HepG2 (cell line): ENCODE results near the gene ZBTB32. TPM values are rescaled to one million over a fixed set of nuclear protein-coding genes. Genes with fewer than 3 reads are reported as not detected.

Experiments
- ATF5 ChIP-seq: sonication (generic); formaldehyde crosslinking; IDR thresholded peaks from 2 replicates; pipeline ENCODE4 v1.4.0; 2020; ENCODE audit warnings: mild to moderate bottlenecking, low read depth, missing genetic modification reagents
- ATF7 ChIP-seq, 2 experiments: fragments of 450-650 bp in 1 of 2; sonication (generic) in 1 of 2; formaldehyde crosslinking in 1 of 2; IDR thresholded peaks; 2 replicates each; pipeline versions ENCODE4 v1.4.0 to v1.6.1; 2016 to 2020; ENCODE audit warnings: antibody characterized with exemption in 1 of 2, mild to moderate bottlenecking in 1 of 2, missing genetic modification reagents in 1 of 2
- FOXJ3 ChIP-seq: sonication (generic); formaldehyde crosslinking; IDR thresholded peaks from 2 replicates; pipeline ENCODE4 v1.4.0; 2020; ENCODE audit warnings: missing genetic modification reagents, mild to moderate bottlenecking, borderline replicate concordance
- GATAD1 ChIP-seq: IDR thresholded peaks from 2 replicates; pipeline ENCODE4 v1.6.1; 2016; ENCODE audit warnings: missing genetic modification reagents, missing compliant biosample characterization
- HCFC1 ChIP-seq: fragments of 150-350 bp; IDR thresholded peaks from 2 replicates; pipeline ENCODE4 v1.6.1; 2014; ENCODE audit warnings: low read depth, low read length
- HMGXB4 ChIP-seq, 2 experiments: sonication (generic) in 1 of 2; formaldehyde crosslinking in 1 of 2; IDR thresholded peaks; 2 replicates each; pipeline versions ENCODE4 v1.4.0 to v1.6.1; 2018 to 2020; ENCODE audit warnings: missing genetic modification reagents in 2 of 2, borderline replicate concordance in 1 of 2, low read depth in 1 of 2, mild to moderate bottlenecking in 1 of 2, missing biosample characterization in 1 of 2
- MEF2D ChIP-seq: sonication (generic); formaldehyde crosslinking; IDR thresholded peaks from 2 replicates; pipeline ENCODE4 v1.5.1; 2020; ENCODE audit warnings: mild to moderate bottlenecking, missing genetic modification reagents
- MXD3 ChIP-seq: IDR thresholded peaks from 2 replicates; pipeline ENCODE4 v1.6.1; 2016; ENCODE audit warnings: mild to moderate bottlenecking, missing biosample characterization, missing genetic modification reagents
- MYPOP ChIP-seq: sonication (generic); formaldehyde crosslinking; IDR thresholded peaks from 2 replicates; pipeline ENCODE4 v1.8.1; 2023; ENCODE audit warnings: mild to moderate bottlenecking, moderate library complexity, missing genetic modification reagents
- MZF1 ChIP-seq: sonication (generic); formaldehyde crosslinking; IDR thresholded peaks from 2 replicates; pipeline ENCODE4 v1.8.1; 2023; ENCODE audit warnings: mild to moderate bottlenecking, missing genetic modification reagents, borderline replicate concordance
- NBN ChIP-seq: fragments of 450-650 bp; conservative IDR thresholded peaks from 2 replicates; pipeline ENCODE4 v1.6.1; 2017
- NFE2L2 ChIP-seq: fragments of 150-350 bp; IDR thresholded peaks from 2 replicates; pipeline ENCODE4 v1.6.1; 2014; ENCODE audit warnings: low read length
- NR2C2 ChIP-seq: sonication (generic); formaldehyde crosslinking; IDR thresholded peaks from 2 replicates; pipeline ENCODE4 v1.4.0; 2020; ENCODE audit warnings: missing genetic modification reagents, mild to moderate bottlenecking, moderate library complexity, borderline replicate concordance
- PAX8 ChIP-seq: sonication (generic); formaldehyde crosslinking; IDR thresholded peaks from 2 replicates; pipeline ENCODE4 v1.8.0; 2022; ENCODE audit warnings: mild to moderate bottlenecking, missing genetic modification reagents, borderline replicate concordance
- PRPF4 ChIP-seq: fragments of 200-400 bp; formaldehyde crosslinking; IDR thresholded peaks from 2 replicates; pipeline ENCODE4 v1.6.1; 2016; ENCODE audit warnings: low read length, low read depth; ENCODE audit not compliant: poor library complexity, severe bottlenecking
- SIN3A ChIP-seq: IDR thresholded peaks from 2 replicates; pipeline ENCODE4 v1.6.1; 2011; ENCODE audit warnings: low read depth, mild to moderate bottlenecking, control low read depth, low read length, borderline replicate concordance
- TBX2 ChIP-seq: sonication (generic); formaldehyde crosslinking; IDR thresholded peaks from 2 replicates; pipeline ENCODE4 v1.5.0; 2020; ENCODE audit warnings: missing genetic modification reagents, mild to moderate bottlenecking, borderline replicate concordance
- ZFY ChIP-seq: sonication (generic); formaldehyde crosslinking; IDR thresholded peaks from 2 replicates; pipeline ENCODE4 v1.4.0; 2020; ENCODE audit warnings: missing genetic modification reagents
- ZNF235 ChIP-seq: sonication (generic); formaldehyde crosslinking; IDR thresholded peaks from 2 replicates; pipeline ENCODE4 v1.8.1; 2023; ENCODE audit warnings: mild to moderate bottlenecking, missing genetic modification reagents, borderline replicate concordance
- ZNF383 ChIP-seq: sonication (generic); formaldehyde crosslinking; IDR thresholded peaks from 2 replicates; pipeline ENCODE4 v1.4.0; 2020; ENCODE audit warnings: missing genetic modification reagents, mild to moderate bottlenecking, borderline replicate concordance
- ZNF7 ChIP-seq: IDR thresholded peaks from 2 replicates; pipeline ENCODE4 v1.6.1; 2016; ENCODE audit warnings: missing biosample characterization, missing genetic modification reagents
- ZSCAN12 ChIP-seq: sonication (generic); formaldehyde crosslinking; IDR thresholded peaks from 2 replicates; pipeline ENCODE4 v1.9.0; 2021; ENCODE audit warnings: mild to moderate bottlenecking, missing genetic modification reagents
- ZZZ3 ChIP-seq: sonication (generic); formaldehyde crosslinking; IDR thresholded peaks from 2 replicates; pipeline ENCODE4 v1.4.0; 2020; ENCODE audit warnings: missing genetic modification reagents, mild to moderate bottlenecking, borderline replicate concordance
- polyA plus RNA-seq, 8 experiments: library from polyadenylated mRNA; depleted of rRNA in 3 of 8; stranded (reverse) in 7 of 8; unstranded in 1 of 8; fragments of >200 nt; fragmentation: Illumina TruSeq in 4 of 8; extraction: Trizol in 4 of 8; gene quantifications; 2 replicates each; pipeline versions ENCODE4 v1.2.1 to v1.2.3, GENCODE V29; 2011 to 2016; ENCODE audit warnings: low read depth in 4 of 8, missing spikeins in 1 of 8, mixed read lengths in 1 of 8; ENCODE audit not compliant: insufficient read depth in 1 of 8
- total RNA-seq, 5 experiments: library from RNA; depleted of rRNA; stranded (reverse); fragments of >200 nt; fragmentation: Illumina TruSeq; extraction: Trizol; gene quantifications; 2 replicates each; pipeline ENCODE4 v1.2.3, GENCODE V29; 2016; ENCODE audit warnings: low read depth in 1 of 5

Gene ZBTB32
- total and polyA plus RNA-seq, 2 of the 13 experiments (the other 11 are each of a cell fraction or from before 2014, with no cell fraction given) = not detected

- TF ChIP-seq HMGXB4 (CRISPR knock-in tag; IDR thresholded peaks at IDR 0.05; ENCODE audit: borderline replicate concordance in 1 of 2, low read depth in 1 of 2) (peak in 1 of 2 experiments; percentile 54; a peak in 1 of 4 replicates), NFE2L2 (no peak), ATF5 (CRISPR knock-in tag) (no peak), PAX8 (CRISPR knock-in tag) (no peak), PRPF4 (no peak), HCFC1 (no peak), NBN (no peak), ATF7 (IDR thresholded peaks at IDR 0.05) (no peak), ATF7 (CRISPR knock-in tag; IDR thresholded peaks at IDR 0.05) (no peak), ZNF7 (CRISPR knock-in tag) (no peak), MEF2D (CRISPR knock-in tag) (0 out of 2 replicates have a peak, but pooled peaks have one; percentile 1), GATAD1 (CRISPR knock-in tag) (peak; percentile 37), ZSCAN12 (no peak), ZZZ3 (CRISPR knock-in tag) (no peak), NR2C2 (CRISPR knock-in tag) (no peak), SIN3A (no peak), MYPOP (CRISPR knock-in tag) (peak; percentile 86), ZNF383 (CRISPR knock-in tag) (no peak), FOXJ3 (CRISPR knock-in tag) (no peak), TBX2 (CRISPR knock-in tag) (peak; percentile 80), MXD3 (CRISPR knock-in tag) (no peak), ZNF235 (CRISPR knock-in tag) (no peak), MZF1 (CRISPR knock-in tag) (no peak; the same call in 1 of the 2 replicates), ZFY (0 out of 2 replicates have a peak, but pooled peaks have one; percentile 10)
Observed at GRCh38 chr19:35702223-35703012, 1.9 kb upstream of the ZBTB32 start (continued).
